Measurements from ENCODE around the gene HNRNPL. TPM values are rescaled to one million over a fixed set of nuclear protein-coding genes. Genes with fewer than 3 reads are reported as not detected.

HNRNPL gene
- total and polyA plus RNA-seq, 2 of the 8 experiments (the other 6 are each of a cell fraction or from before 2014, with no cell fraction given) = 404 to 779 TPM

- H2BK5ac ChIP-seq (ENCODE audit: low read depth, low read length) = no peak overlapping the region
- H4K5ac ChIP-seq (ENCODE audit: insufficient read length, low read depth, low read length) = no peak overlapping the region
- peaks cover 15% of the 10 kb centered on the region for H3K23me2 ChIP-seq (ENCODE audit: low read depth, low read length)
- 77% methylated on average over 2 of the region's 2 CpGs; no CpG with 5 or more reads in 1 of the 2 experiments for WGBS, 2 experiments (ENCODE audit: extremely low coverage in 1 of 2, insufficient coverage in 1 of 2, insufficient read length in 1 of 2, insufficient replicate concordance in 2 of 2, low coverage in 1 of 2, low lambda C conversion rate in 2 of 2, missing lambda C conversion rate in 1 of 2)
- no peak overlapping the region for H3K18ac ChIP-seq (ENCODE audit: extremely low read depth, low read length)
- CTCF ChIA-PET (ENCODE audit: partially characterized antibody) = interaction anchor here (0.6 to 1.8 kb wide), 3 partner anchors 8 to 252 kb away, joined by 3 to 5 read pairs (median 3); no protein-coding TSS in a partner anchor
- no peaks in the 10 kb centered on the region; a peak in 1 of 7 replicates for H3K27me3 ChIP-seq (replicated peaks in 1 of 4; ENCODE audit: control insufficient read depth in 3 of 4, extremely low read depth in 1 of 4, insufficient read depth in 3 of 4, low read length in 3 of 4)
- H3K23ac ChIP-seq (ENCODE audit: insufficient read length) = no peak overlapping the region
- no peak overlapping the region for H3K4me2 ChIP-seq (ENCODE audit: insufficient read depth in 1 of 2, low read depth in 2 of 2, low read length in 2 of 2)
- no peak overlapping the region for H2BK120ac ChIP-seq (replicated peaks; ENCODE audit: low read depth, low read length)
- H3K4me3 ChIP-seq (ENCODE audit: extremely low read depth in 1 of 4, insufficient read depth in 2 of 4, low read depth in 3 of 4, low read length in 4 of 4) = no peak overlapping the region
- no peak for FAIRE-seq
- peaks cover 35 to 47% of the 10 kb centered on the region in 2 experiments for H4K20me1 ChIP-seq (replicated peaks in 1 of 2; ENCODE audit: control insufficient read depth in 1 of 2, insufficient read depth in 2 of 2, low read length in 2 of 2)
- H3K4ac ChIP-seq (replicated peaks; ENCODE audit: insufficient read length, low read depth, low read length) = no peak overlapping the region
- no peak overlapping the region for H2BK12ac ChIP-seq (ENCODE audit: low read depth, low read length)
- no peak for DNase-seq (ENCODE audit: low read depth in 1 of 2, low spot score in 2 of 2)
- peaks cover 2 to 14% (median 7%) of the 10 kb centered on the region in 4 experiments; a peak in 6 of 7 replicates for H3K4me1 ChIP-seq (replicated peaks in 1 of 4; ENCODE audit: control insufficient read depth in 3 of 4, insufficient read depth in 4 of 4, low read length in 3 of 4)
- H3K36me3 ChIP-seq (ENCODE audit: control insufficient read depth in 2 of 4, insufficient read depth in 4 of 4, low read length in 3 of 4) = peaks cover 54 to 79% (median 67%) of the 10 kb centered on the region in 4 experiments
- peaks cover 22 to 75% of the 10 kb centered on the region in 2 experiments for H3K79me2 ChIP-seq (ENCODE audit: control insufficient read depth in 1 of 2, insufficient read depth in 2 of 2, low read length in 2 of 2)
- H3K27ac ChIP-seq (ENCODE audit: low read depth, low read length) = no peak overlapping the region
- no peak overlapping the region for H2AFZ ChIP-seq (ENCODE audit: low read length)
- no peak overlapping the region for H3K14ac ChIP-seq (ENCODE audit: insufficient read length)
- no peak overlapping the region for H4K8ac ChIP-seq (ENCODE audit: extremely low read depth, insufficient read depth, low read length)
- H3K79me1 ChIP-seq (ENCODE audit: low read depth, low read length) = peaks cover 19% of the 10 kb centered on the region; the same call in 1 of the 2 replicates
- H2BK20ac ChIP-seq (ENCODE audit: low read length) = no peak overlapping the region
- no peak overlapping the region for H3K56ac ChIP-seq (replicated peaks; ENCODE audit: insufficient read length, low read depth, low read length)
- no peak overlapping the region for H3K9ac ChIP-seq (replicated peaks in 1 of 4; ENCODE audit: extremely low read depth in 1 of 4, low read depth in 3 of 4, low read length in 3 of 4)
- POLR2A ChIA-PET (ENCODE audit: partially characterized antibody) = interaction anchor here (0.7 to 8.3 kb wide), 18 partner anchors 12 to 228 kb away, joined by 3 to 376 read pairs (median 4); partner anchors contain the start of genes CAPN12, ECH1, MAP4K1 and NFKBIB
- H3K9me3 ChIP-seq (ENCODE audit: insufficient read depth in 2 of 2, low read depth in 1 of 2, low read length in 1 of 2) = no peaks in the 10 kb centered on the region
- H2BK15ac ChIP-seq (ENCODE audit: low read length) = no peak overlapping the region
- no peak overlapping the region for H2AK5ac ChIP-seq (ENCODE audit: low read depth, low read length)
- TF ChIP-seq POU5F1 (IDR thresholded peaks at IDR 0.05; ENCODE audit: low read depth, low read length) = no peak
- peak; percentile 10 to 55; a peak in 2 of 3 replicates for TF ChIP-seq POLR2A (IDR thresholded peaks at IDR 0.05; ENCODE audit: control extremely low read depth in 1 of 2, low read depth in 2 of 2, low read length in 2 of 2)
- no peak overlapping the region for H4K91ac ChIP-seq (replicated peaks; ENCODE audit: insufficient read length, low read length)
Observed at GRCh38 chr19:38846097-38846496, 3.7 kb downstream of the HNRNPL start.

All from H1 (cell line).